ENCODE results near the gene KANSL3. TPM values are rescaled to one million over a fixed set of nuclear protein-coding genes. Genes with fewer than 3 reads are reported as not detected.
"Not testable (repeated sequence)": the region's sequence is repeated elsewhere in the genome, so short reads cannot be mapped to it uniquely, and the experiment has no call there.

The KANSL3 gene
- total RNA-seq, 1 donor from 2014 or later, result 45.2 TPM

DNA sequence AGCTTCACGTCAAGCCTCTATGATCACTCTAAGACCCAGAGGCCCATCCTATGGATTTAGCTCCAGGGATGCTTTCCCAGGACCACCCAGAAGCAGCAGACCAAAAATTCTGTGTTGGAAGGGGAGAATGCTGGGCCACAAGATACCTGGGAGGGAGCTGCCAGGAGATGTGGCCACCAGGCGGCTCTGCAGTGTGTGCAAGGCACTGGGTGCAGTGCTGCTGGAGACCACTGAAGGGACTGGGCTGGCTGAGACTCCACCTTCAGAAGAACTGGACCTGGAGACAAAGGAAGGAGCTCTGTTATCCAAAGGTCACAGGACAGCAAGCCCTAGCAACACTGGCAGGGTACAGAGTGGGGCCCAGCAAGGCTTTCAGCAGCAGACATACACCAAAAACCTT lies 34.0 kb downstream of the KANSL3 start:
- no peak for DNase-seq

DNA sequence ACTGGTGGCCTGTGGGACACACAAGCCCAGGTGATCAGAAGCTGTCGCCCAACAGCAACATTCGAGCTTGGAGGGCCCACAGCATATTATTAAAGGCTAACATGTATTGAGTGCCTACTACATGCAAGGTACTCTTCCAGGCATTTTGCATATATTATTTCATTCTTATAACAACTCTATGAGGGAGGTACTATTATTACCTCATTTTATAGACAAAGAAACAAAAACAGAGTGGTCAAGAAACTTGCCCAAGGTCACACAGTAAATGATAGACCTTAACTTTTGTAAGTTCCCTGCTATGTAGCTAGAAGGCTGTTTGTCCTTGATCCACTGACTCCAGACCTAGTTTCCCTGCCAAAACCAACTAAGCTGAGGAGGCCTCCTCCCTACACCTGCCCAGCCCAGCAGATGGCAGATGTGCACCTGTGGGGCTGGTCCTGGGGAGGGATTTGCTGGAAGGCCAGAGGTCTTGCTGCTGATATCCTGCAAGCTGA lies 35.7 kb downstream of the KANSL3 start:
- no peak for DNase-seq

DNA sequence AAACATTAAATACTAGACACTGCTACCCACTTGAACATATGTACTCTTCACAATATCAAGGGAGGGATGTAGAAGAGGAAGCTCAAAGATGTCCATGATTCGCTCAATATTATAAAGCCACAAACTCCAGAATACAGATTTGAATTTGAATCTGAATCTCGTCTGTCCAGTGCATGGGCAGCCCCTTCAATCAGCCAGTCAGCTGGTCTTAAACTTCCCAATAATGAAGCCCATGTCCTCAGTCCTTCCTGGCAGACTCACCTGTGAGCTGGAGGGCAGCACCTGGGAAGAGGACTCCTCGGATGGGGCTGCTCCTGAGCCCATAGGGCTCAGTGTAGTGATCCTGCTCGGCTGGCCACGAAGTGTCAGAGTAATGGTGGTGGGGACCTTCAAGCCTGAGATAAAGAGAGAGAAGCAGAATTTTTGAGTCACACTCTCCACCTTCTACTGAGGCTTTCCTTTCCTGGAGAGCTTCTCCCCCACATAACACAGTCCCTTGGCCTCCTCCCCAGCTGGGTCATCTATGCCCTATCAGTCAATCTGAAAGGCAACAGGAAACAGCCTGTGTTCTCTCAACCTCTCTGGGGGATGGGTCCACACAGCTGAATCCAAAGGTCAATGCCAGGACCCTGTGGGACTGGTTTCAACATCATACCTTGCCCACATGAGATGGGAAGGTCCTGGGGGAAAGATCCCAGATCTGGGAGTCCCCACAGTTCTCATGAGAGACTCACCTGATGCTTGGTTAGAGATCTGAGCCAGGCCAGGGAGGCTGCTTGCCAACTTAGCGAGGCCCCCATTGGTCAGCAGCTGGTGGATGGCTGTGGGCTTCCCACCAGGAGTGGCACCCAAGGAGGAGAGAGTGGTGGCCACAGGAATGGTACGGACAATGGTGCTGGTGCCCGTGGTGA lies 36.5 kb downstream of the KANSL3 start:
- DNase-seq, result no peak

DNA sequence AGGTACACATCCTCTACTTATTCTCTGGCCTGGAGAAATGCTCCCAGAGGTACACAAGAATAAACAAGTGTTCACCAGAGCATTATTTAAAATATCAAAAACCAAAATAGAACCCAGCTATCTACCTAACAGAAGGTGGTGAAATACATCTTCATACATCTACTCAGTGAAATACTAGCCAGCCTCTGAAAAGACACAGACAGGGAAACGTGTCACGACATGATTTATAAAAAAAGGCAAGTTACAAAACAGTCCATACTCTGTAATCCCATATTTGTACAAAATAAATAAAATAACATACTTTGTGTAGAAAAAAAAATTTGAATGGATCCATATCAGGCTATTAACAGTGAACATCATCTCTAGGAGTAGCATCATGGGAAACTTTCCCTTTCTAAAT lies 38.2 kb downstream of the KANSL3 start:
- DNase-seq, result no peak

DNA sequence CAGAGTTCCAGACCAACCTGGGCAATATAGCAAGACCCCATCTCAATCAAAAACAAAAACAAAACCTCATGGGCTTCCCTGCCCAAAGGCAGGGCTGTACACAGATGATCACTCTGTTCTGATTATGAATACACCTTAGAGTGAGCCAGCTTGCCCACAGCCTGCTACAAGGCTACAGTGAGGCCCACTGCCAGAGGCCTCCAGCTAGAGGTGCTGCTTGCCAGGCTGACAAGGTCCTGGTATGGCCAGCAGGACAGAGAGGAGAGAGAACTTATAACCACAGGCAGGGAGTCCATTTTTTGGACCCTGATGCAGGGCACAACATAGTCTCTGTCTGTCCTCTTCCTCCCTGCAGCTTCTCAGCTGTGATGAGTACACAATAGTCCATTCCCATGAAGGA lies 41.5 kb downstream of the KANSL3 start:
- DNase-seq, result no peak

DNA sequence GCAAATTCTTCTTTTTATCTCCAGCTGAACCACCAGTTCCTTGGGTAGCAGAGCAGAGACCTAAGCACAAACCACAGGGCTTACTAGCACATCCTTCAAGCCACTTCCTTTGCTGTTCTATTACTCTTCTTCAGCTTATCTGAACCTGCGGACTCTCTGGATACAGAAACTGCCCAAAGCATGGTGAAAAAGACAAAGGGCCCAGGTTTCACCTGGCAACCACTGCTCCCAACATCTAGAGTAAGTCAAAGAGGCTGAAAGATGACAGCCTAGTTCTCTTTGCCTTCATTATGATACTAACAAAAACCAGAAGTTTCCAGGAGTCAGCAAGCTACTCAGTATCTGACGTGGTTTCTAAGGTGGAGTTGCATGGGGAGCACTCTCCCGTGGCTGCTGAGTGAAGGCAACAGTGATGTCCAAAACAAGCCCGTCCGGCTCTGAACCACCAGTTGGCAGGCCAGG lies 43.4 kb downstream of the KANSL3 start:
- no peak for DNase-seq

DNA sequence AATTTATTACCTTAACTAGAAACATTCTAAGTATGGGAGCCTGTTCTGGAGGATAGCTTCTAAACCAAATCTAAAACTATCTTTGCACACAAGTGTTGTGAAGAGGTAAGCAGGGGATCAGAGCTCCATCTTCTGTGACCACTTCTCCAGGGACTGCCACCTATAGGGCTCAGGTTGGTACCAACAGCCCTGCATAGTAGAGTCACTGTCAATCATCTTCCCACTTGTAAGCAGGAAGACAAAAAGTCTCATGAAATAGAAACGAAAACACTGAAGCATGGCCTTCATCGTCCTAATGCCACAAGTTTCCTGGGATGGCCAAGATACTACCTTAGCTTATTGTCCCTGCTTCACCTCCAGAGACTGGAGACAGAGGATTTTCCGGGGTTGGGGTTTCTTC lies 43.8 kb downstream of the KANSL3 start:
- DNase-seq, result no peak

DNA sequence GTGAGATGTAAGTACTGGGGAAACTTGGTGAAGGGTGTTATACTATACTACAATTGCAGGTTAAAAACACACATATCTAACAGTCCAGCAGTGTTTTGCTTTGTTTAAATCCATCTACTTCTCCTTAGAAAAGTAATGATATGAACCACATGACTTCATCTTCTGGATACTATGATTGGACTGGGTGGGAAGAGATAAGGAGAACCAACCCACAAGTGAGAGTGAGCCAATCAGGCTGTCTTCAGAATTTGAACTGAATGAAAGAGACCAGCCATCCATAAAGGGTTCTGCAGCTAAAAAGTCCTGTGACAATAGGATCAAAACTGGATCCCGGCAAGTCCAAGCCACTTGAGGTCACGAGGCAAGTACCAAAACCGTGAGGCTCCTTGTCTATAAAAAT lies 46.6 kb downstream of the KANSL3 start:
- no peak for DNase-seq

DNA sequence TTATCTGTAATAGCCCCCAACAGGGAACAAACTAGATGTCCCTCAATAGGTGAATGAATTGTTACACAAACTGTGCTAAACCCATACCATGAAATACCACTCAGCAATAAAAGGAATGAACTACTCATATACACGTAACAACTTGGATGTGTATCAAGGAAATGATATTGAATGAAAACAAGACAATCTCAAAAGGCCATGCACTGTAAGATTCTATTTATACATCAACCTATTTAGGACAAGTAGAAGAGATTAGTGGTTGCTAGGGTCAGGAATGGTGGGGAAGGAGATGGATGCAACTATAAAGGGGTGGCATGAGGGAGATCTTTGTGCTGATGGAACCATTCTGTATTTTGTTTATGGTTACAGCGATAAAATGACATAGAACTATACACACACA lies 47.1 kb downstream of the KANSL3 start:
- no peak for DNase-seq

DNA sequence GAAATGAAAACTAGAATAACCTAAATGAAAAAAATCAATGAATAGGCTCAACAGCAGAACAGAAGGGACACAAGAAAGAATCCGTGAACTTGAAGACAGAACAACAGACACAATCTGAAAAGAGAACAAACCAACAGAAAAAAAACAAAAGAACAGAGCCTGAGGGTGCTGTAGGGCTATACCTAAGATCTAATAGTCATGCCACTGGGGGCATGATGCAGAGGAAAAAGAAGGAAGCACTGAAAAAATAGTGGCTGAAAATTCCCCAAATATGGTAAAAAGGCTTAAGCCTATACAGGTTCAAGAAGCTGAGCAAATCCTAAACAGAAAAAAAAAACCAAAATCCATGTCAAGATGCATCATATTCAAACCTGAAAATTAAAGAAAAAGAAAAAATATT lies 50.3 kb downstream of the KANSL3 start:
- no peak for DNase-seq

DNA sequence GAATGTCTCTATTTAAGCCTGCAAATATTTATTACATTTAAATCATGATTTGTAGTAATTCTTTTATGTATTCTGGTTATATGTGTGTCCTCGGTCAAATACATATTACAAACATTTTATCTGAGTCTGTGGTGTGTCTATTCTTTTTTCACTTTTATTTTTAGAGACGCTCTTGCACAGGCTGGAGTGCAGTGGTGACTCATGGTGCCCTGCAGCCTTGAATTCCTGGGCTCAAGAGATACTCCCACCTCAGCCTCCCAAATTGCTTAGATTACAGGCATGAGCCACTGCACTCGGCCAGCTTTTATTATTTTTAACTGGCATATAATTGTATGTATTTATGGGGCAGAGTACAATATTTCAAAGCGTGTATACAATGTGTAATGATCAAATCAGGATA lies 54.1 kb downstream of the KANSL3 start:
- DNase-seq, result no peak

DNA sequence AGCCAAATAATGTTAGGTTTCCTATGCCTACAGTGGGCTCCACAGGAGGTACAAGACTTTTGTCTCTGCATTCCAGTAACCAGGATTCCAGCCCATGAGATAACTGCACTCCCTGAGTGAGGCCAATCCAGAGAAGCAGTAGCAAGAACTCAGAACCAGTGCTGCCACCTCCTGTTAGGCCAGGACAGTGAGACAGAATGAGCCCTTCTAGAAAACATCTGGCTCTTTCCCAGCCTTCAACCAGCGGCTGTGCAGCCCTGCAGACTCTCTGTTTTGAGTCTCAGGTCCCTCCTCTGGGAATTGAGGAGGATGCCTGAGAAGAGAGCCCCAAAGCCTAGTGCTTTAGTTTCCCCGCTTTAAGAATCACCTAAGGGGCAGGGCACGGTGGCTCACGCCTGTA lies 57.3 kb downstream of the KANSL3 start:
- no peak for DNase-seq

DNA sequence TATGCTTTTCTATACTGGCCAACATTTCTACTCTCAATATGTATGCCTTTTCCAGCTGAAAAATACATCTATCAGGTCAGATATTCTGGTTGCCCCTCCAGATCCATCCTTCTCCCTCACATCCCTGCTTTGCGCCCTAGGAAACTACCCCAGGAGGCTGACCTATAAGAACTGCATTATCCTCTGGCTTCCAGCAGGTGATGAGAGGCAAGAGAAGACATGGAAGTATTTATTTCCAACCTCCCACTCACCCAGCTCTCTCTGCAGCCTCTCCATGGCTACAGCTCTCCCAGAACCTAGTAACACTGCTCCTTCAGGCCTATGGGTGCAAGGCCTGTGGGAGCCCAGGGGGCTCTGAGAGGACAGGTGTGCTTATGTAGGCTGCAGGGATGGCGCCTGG lies 58.7 kb downstream of the KANSL3 start:
- DNase-seq, result no peak

DNA sequence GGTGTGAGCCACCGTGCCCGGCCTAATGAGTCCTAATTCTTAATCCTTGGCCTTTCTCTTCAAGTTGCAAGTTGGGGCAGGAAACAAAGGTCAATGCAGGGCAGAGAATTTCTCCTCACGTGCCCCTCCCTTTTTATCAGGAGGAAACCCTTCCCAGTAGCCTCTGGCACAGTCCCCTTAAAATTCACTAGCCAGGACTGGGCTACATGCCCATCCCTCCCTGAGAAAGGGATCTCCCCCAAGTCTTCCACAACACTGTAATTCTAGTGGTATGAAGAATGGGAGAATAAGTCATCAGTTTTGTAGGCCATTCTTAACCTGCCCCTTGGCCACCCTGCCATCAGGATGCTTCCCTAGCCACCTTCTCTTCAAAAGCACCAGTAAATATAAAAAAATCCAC lies 59.4 kb downstream of the KANSL3 start:
- no peak for DNase-seq

DNA sequence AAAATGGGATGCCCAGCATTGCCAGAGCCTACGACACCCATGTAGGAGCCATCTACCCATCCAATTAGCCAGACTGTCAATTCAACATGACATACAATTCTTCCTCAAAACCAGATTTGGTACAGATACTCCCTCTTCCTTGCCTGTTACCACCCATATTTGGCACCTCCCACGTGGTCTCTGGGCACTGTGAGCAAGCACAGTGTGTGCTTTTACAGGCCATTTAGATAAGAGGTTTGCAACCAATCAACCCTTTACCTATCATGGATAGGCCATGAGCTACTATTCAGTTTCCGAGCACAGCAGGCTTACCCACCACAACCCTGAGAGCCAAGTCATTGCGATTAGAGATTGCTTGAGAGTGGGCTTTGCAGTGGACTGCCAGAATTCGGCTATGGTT lies 60.6 kb downstream of the KANSL3 start:
- DNase-seq, result no peak

DNA sequence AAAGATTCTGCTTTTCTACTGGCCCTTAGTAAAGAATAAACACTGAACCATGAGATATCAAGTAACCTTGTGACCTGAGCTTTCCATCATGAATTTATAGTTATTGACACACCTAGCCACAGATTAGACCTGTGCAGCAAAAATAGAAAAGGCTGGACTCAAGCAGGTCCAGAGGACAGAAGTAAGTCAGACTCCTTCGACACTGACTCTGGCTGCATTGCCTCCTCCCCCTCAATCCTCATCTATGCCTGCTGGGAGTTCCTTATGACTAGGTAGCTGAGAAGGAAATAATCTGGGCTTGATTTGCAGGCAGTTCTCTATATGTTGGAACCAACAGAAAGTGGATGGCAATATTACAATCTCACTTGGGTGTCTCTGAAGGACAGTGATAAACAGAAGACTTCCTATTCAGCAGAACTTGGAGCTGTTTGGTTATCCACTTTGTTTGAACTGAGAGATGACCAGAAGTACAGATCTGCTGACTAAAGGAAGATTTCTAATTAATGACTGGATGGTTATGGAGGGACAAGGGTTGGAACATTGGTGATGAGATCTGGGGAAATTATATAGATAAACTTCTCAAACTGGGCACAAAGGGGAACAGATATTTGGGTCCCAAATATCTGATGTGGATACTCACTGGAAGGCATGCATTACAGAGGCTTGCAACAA lies 62.2 kb downstream of the KANSL3 start:
- DNase-seq, result no peak

DNA sequence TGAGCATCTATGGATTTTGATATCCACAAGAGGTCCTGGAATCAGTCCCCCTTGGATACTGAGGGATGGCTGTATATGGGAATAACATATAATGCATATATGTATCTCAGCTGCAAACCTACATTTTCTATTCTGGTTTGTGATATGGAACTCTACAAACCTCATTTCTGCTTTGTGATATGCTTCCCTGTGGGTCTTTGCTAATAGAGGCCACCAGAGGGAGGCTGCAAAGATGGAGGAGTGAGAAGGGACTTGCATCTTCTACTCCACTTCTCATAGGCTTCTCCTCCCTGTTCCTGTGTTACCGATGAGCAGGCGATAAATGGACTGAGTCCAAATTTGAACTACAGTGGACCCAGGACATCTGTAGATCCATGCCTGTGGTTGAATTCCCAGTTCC lies 63.7 kb downstream of the KANSL3 start:
- no peak for DNase-seq

DNA sequence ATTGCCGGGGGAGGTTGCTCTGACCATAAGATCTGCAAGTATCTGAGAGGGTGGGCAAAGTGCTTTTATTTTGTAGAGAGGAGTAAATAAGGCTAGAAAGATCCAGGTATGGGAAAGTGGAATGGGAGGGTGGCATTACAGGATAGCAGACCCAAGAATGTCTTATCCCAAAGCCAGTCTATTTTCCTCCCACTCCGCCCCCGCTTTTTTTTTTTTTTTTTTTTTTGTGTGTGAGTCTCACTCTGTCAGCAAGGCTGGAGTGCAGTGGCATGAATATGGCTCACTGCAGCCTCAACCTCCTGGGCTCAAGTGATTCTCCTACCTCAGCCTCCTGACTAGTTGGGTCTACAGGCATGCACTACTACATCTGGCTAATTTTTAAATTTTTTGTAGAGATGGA lies 70.0 kb downstream of the KANSL3 start:
- DNase-seq, result no peak

DNA sequence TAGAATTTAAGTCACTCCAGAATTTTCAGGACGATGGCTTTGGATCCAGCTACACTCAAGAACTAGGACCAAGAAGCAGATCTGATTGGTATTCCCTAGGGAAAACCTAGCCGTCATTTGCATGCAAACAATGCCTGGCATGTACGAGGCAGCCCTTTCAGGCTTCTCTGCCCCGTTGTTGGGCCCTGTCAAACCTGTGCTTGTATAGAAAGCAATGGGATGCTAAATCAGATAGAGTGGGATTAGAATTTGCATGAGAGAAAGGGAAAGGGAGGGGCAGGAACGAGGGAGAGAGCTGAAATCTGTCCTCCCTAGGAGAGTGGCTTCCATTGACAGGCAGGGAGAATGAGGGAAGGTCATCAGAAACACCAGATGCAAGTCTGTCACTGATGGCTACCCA lies 73.0 kb downstream of the KANSL3 start:
- DNase-seq, result no peak

DNA sequence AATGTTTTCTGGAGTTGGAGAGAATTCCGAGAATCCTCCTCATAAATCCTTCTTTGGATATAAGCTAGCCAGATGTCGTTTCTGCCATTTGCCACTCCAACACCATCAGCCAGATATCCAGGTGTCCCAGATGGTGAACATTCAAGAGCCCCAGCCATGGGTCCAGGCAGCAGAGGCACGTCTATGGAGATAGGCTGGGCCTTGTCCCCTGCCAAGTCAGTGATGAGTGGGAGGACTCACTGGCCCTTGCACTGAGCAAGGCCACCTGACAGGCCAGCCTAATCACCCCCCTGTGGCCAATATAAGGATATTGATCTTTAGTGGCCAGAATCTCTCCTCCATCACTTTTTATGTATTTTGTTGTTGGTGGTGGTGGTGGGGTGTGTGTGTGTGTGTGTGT lies 73.5 kb downstream of the KANSL3 start:
- DNase-seq, result no peak

DNA sequence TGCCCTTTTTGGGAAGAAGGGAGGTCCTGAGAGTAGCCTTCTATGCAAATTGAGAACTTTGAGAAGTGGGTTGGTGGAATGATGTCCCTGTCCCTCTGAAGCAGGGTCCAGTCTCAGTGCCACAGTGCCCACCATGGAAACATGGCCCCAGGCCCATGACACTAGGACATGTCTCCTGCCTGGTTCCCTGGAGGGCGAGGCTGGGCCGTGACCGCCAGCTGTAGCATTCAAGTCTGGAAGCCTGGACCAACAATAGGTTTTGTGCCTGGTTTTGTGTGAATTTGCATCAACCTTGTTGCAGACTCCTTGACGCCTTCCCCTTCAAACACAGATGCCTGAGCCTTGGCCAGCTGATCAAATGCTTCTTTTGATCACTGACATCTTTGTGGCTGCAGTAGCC lies 74.1 kb downstream of the KANSL3 start:
- no peak for DNase-seq

DNA sequence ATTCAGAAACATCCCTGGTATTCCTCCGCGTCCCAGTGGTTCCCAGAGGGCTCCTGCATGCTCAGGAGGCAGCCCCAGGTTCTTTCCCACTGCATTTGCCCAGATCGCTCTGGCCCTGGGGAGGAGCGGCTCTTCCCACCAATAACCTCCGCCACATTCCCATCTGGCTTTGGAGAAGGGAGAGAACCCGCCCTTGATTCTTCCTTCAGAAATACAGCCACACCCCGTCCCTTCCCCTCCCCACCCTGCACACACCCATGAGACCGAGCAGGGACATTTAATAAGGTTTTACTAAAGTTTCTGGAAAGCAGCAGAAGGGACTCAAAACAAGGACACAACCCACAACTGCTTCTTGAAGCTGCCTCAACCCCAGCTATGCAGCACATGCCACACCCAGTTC lies 79.6 kb downstream of the KANSL3 start:
- DNase-seq, result no peak

DNA sequence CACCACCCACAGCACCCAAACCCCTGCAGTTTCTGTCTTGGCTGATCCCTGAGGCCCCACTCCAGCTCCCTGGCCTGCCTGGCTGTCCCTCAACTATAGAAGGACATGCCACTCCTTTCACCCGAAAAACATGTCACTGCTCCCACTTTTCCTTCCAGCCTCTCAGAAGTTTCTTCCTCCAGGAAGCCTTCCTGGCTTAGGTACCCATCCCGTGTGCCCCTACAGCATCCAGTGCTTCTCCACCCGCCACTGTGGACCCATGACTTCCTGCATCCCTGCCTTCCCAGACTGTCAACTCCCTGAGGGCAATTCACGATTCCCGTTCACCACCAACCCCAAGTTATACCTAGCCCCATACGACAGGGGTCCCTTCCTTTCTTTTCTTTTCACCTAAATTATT lies 80.1 kb downstream of the KANSL3 start:
- DNase-seq, result no peak

DNA sequence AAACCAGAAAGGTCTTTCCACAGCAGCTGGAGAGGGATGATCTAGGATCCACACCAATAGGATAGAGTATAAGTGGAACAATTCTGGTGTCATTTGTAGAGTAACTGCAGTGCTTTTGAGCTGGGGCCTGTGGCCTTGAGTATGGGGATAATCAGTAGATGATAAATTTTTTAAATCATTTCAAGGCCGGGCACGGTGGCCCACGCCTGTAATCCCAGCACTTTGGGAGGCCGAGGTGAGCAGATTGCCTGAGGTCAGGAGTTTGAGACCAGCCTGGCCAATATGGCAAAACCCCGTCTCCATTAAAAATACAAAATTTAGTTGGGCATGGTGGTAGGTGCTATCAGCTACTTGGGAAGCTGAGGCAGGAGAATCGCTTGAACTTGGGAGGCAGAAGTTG lies 80.7 kb downstream of the KANSL3 start:
- DNase-seq, result not testable (repeated sequence)
